ENCODE measurements around the gene RPL31.

Gene RPL31

DNA sequence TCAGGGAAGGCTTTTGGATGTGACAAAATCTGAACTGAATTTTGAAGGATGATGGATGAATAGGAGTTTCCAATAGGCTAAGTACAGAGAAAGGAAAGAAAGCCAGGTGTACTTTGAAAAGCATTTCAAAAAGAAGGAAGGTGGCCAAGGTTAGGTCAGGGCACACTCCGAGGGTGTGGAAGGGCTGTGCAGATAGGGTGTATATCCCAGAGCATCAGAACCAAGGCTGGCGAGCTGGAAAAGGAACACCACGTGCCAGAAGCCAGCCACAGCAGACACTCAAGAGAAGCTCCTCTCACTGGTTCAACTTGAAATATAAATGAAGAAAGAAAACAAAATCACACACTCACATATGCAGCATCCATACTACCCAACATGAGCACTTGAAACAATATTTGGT, 51.0 kb downstream of the RPL31 start:
- DNase-seq (ENCODE audit: low read depth) = no peak
- TF ChIP-seq, protein P1, sequence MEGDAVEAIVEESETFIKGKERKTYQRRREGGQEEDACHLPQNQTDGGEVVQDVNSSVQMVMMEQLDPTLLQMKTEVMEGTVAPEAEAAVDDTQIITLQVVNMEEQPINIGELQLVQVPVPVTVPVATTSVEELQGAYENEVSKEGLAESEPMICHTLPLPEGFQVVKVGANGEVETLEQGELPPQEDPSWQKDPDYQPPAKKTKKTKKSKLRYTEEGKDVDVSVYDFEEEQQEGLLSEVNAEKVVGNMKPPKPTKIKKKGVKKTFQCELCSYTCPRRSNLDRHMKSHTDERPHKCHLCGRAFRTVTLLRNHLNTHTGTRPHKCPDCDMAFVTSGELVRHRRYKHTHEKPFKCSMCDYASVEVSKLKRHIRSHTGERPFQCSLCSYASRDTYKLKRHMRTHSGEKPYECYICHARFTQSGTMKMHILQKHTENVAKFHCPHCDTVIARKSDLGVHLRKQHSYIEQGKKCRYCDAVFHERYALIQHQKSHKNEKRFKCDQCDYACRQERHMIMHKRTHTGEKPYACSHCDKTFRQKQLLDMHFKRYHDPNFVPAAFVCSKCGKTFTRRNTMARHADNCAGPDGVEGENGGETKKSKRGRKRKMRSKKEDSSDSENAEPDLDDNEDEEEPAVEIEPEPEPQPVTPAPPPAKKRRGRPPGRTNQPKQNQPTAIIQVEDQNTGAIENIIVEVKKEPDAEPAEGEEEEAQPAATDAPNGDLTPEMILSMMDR (conservative IDR thresholded peaks at IDR 0.05; ENCODE audit: low read length) = no peak
- no peak overlapping the region for H3K4me3 ChIP-seq (ENCODE audit: low read length)
